ENCODE results near the gene ZDHHC3.
"Not testable (repeated sequence)": the region's sequence is repeated elsewhere in the genome, so short reads cannot be mapped to it uniquely, and the experiment has no call there.

The ZDHHC3 gene

DNA sequence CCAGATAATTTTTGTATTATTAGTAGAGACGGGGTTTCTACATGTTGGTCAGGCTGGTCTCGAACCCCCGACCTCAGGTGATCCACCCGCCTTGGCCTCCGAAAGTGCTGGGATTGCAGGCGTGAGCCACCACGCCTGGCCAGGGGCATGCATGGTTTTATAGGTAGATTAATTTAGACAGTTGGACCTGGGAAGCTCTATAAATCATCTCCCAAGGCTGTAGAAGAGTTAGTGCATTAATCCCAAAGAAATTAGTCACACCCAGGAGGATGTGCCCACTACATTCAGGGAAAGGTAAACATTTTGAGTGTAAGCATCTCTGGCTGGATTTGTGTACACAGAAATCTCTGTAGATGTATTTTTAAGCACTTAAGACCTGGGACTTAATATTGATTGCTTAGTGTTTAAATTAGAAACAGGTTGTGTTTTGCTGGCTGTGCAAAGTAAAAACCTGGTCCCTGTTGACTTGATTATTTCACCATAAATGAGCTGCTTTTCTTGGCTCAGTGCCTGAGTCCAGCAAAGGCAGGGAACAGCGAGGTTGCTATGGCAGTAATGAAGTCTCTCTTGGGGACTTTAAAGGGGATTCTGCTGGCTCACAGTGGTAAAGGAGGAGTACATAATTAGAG lies 19.3 kb upstream of the ZDHHC3 start:
- no peak for DNase-seq (ENCODE audit: low spot score)

DNA sequence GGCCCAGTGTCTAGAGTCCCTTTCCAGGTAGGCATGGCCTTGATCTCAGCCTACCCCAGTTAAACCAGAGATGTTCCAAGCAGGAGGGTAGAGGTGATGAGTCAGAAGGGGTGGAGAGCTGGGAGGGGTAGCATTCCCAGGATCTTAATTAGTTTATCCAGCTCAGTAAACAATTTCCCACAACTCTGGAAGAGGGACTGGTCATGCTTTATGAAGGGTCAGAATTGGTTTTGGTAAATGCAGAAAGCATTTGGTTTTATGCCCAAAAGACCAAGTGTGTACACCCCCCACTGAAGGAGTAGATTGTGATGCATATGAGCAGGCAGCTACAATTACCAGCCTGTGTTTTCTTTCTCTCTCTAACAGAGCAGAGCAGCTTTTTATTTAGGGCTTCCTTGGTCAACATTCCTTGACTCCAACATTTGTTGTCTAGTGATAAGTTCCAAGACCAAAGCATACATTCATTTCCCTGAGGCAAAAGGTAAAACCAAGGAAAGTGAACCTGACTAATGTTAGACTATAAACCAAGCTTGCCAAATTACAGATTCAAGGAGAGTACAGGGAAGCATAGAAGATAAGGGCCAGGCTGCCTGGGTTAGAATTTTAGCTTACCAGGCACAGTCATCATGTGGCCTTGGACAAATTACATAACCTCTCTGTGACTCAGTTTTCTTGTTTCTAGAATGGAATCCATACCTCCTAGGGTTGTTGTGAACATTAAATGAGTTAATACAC lies 17.7 kb upstream of the ZDHHC3 start:
- no peak for DNase-seq (ENCODE audit: low spot score)

DNA sequence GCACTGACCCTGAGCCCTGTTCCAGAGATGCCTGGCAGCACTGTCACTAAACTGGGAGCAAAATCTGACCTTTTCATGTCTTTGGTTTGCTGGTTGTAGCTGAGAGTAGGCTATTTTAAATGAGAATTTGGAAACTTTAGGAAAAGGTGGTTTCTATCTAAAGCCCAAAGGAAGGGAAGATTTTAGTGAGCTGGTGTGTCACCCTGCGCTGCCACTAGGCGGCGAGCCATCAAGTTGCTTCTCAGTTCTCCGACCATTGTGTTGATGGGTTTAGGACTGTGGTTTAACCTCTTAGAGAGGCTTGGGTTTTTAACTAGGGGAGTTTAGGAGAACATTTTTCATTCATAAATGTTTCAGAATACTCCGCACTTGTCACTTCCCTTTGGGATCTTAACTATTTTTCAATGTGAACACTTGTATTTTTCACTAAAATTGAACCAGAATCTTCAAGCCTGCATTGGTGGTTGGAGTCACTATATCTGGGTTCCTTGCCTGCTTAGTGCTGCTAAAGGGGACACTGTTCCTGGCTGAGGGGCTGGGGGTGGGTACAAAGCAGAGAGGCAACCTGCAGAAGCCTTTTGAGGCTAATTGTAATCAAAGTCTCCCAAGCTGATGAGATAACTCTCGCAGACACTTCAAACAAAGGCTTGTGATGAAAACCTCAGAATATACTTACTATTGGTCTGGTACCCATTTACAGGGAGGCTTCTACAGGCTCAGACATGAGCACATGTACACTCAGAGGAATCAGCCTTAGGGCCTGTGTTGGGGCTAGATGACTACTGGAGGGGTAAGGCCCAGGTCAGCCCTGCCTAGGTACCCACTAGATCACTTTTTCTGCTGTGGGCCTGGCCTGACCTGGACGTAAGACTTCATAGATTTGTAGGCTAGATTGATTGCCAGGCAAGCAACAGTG lies 16.8 kb upstream of the ZDHHC3 start:
- peak; percentile 18 for DNase-seq (ENCODE audit: low spot score)

DNA sequence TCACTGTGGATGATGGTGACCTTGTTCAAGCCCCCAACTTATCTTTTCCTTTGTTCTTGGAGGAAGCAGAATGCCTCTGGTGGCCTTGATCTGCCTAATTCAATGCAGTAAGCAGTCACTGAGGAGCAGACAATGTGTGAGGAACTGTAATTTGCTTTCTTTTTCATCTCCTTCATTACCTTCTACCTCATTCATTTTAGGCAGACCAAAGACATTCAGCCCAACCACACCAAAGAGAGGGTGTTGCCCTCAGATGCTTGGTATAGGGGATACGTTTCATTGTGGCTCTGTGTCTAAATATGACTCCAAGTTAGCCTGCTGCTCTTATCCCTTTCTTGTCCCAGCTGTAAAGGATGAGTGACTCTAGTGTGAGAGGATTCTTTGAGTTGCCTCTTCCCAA lies 15.4 kb upstream of the ZDHHC3 start:
- DNase-seq (ENCODE audit: low spot score), result no peak

DNA sequence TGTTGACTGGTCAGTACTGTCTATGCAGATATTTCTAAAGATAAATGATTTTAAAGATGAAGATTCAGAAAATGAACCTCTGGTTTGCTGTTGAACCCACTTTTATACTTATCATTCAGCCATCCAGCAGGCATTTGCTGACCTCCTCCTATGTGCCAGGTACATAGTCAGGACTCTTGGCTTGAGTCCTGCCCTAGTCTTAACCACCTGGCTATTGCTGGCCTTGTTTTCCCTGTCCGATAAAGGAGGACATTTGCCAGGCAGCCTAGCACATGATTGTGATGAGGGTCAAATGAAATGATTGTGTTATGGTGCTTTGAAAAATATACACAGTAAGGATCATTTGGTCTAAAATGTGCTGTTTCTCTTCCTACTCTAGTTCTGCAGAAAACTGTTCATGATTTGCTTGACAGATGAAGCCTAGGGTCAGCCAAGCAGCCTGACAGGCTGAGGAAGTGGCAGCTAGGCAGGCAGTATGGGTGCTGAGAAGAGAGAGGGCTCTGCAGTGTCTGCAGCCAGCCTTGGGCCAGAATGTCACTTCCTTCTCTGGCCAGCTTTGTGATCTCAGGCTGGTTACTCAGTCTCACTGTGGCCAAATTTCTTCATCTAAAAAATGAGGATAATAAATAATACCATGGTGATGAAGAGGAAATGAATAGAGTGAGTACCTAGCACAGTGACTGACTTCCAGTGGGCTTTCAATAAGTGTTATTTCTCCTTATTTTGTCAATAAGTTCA lies 13.8 kb upstream of the ZDHHC3 start:
- no peak for DNase-seq (ENCODE audit: low spot score)

DNA sequence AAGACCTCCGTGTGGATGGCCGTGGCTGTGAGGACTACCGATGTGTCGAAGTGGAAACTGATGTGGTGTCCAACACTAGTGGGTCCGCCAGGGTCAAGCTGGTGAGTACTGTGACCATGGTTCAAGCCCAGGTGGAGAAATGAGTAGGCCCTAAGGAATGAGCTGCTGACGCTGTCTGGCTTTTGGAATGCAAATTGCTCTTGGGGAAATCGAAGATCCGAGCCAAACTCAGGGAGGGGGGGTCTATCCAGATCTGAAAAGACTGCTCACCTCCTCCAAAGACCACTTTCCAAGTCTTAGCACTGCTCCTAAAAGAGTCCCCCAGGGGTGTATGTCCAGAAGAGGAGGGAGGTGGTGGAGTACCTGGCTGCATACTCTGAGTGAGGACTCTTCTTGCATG lies 13.2 kb upstream of the ZDHHC3 start:
- no peak for DNase-seq (ENCODE audit: low spot score)

DNA sequence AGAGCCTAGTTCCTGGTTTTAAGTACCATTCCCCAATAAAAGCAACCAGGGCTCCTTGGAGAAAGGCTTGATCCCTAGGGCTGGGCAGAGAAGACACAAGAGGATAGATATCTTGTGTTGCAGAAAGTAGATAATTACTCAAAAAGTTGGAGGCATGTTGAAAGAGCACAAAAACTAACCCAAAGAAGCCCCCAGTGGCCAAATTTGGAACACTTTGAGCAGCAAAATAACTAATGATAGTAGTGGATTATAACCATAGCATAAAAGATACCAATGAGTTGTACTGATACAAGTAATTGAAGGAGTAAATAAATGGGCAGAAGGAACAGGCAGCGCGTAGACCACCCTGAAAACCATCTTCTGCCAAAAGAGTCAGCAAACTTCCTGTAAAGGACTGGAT lies 12.1 kb upstream of the ZDHHC3 start:
- peak; percentile 37 for DNase-seq (ENCODE audit: low spot score)

GRCh38 chr3:44987332-44987731 lies 11.4 kb upstream of the ZDHHC3 start:
- no peak for DNase-seq (ENCODE audit: low spot score)

DNA sequence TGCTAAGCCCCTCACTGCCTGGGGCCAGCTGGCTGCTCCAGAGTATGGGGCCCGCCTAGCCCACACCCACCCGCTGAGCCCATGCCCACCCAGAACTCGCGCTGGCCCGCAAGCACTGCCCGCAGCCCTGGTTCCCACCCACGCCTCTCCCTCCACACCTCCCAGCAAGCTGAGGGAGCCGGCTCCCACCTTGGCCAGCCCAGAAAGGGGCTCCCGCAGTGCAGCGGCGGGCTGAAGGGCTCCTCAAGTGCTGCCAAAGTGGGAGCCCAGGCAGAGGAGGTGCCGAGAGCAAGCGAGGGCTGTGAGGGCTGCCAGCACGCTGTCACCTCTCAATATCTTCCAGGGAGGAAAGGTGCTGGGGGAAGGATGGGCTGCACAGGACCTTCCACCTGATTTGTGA lies 10.4 kb upstream of the ZDHHC3 start:
- DNase-seq (ENCODE audit: low spot score), result not testable (repeated sequence)

DNA sequence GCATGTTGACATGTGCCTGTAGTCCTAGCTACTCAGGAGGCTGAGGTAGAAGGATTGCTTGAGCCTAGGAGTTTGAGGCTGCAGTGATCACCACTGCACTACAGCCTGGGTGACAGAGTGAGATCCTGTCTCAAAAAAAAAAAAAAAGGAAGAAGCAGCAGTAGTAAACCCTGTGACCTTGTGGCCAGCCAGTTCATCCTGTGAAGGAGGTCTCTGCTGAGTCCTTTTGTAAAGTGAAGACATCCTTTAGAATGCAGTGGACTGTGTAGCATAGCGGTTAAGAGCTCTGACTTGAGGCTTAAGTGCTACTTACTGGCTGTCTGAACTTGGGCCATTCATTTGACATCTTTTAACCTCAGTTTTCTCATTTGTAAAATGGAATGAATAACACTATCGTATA lies 8.4 kb upstream of the ZDHHC3 start:
- no peak for DNase-seq (ENCODE audit: low spot score)

- no peak for DNase-seq (ENCODE audit: low spot score)
Measured at GRCh38 chr3:44983484-44983941, 7.5 kb upstream of the ZDHHC3 start.

DNA sequence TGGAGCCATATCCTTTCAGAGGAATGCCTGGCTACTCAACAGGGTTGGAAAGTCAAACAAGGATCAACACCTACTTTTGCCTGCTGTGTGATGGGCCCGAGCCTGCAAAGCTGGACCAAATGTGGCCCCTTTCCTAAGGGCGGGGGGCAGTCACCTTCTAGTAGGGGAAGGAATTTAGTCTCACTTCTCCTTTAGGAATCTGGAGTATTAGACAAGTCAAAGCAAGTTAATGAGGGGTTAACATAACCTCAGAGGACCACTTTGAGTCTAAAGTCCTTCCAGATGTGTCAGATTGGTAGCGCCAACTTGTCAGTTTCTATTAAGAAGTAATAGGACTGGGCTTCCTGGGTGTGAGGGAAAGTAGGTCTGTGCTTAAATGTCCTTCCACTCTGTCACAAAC lies 6.8 kb upstream of the ZDHHC3 start:
- DNase-seq (ENCODE audit: low spot score), result no peak

DNA sequence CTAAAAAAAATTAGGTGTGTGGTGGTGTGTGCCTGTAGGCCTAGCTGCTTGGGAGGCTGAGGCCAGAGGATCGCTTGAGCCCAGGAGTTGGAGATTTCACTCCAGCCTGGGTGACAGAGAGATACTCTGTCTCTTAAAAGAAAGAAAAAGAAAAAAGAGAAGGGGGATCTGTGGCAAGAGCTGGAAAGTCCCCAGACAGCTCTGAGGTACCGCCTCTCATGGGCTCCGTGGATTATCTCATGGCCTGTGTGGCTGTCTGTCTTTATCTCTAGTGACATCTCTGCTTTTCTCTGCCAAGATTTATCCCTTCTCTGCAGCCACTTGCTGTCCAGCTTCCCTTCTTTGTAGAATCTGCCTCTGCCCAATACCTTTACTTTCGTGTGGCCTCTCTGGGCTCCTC lies 5.8 kb upstream of the ZDHHC3 start:
- no peak for DNase-seq (ENCODE audit: low spot score)

GRCh38 chr3:44981220-44981619 lies 5.2 kb upstream of the ZDHHC3 start:
- no peak for DNase-seq (ENCODE audit: low spot score)

DNA sequence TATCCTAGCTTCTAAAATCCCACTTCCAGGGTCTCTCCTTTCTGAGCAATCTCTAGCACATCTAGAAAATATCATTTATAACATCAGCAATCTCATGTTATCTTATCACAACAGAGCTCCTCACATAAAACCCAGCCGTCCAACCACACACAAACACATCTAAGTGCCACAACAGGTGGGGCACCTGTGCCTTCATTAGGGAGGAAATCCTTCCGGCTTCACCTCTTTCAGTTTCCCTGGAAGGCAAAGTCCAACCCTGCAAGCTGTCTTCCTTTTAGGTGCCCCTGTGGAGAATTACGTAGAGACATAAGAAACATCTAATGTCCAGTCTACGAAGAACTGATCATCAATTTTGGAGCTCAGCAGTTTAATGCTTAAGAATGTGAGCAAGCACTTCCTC lies 1.6 kb downstream of the ZDHHC3 start:
- DNase-seq (ENCODE audit: low spot score), result no peak

GRCh38 chr3:44970926-44971490 lies 5.0 kb downstream of the ZDHHC3 start:
- DNase-seq (ENCODE audit: low spot score), result no peak

DNA sequence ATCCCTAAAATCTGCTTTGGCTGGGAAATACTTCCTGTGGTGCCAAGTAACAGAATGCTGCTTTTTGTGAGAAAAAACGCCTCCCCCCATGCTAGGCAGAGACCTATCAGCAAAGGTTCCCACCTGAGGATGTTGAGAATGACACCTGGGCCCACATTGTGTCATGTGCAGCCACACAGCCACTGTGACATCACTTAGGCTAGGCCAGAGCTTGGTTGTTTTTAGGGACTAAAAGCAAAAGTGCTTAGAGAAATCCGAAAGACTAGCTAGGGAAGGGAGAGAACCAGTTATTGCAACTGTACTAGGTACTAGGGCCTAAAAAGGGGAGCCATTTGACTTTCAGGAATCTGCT lies 6.2 kb downstream of the ZDHHC3 start:
- DNase-seq (ENCODE audit: low spot score), result no peak

DNA sequence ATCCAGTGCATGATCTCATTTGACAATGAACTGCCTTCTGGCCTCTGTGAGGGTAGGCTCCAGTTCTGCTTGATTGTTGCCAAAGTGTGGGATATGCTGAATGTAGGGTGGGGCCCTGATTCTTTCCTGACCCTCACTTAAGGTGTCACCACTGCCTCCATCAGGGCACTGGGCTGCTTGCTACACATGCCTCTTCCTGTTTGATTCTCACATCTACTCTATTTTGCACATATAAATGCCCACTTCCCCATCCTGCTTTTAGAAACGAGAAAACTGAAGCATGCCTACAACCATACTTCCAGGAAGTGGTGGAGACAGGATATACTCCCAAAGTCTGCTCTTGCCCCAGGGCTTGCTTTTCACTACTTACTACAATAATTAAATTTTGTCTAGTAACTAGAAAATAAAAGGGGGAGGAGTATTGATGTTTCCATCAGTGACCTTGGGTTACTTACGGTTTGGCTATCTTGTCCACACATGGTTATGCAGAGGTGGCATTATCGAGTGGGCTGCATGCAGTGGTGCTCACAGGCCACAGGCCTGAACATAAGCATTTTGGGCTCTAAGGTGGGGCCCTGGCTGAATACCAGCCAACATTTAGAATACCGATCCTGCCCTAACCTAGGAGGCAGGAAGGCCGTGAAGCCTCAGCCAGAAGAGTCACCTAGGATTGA lies 6.7 kb downstream of the ZDHHC3 start:
- DNase-seq (ENCODE audit: low spot score), result peak; percentile 39

GRCh38 chr3:44968447-44968858 lies 7.5 kb downstream of the ZDHHC3 start:
- no peak for DNase-seq (ENCODE audit: low spot score)

DNA sequence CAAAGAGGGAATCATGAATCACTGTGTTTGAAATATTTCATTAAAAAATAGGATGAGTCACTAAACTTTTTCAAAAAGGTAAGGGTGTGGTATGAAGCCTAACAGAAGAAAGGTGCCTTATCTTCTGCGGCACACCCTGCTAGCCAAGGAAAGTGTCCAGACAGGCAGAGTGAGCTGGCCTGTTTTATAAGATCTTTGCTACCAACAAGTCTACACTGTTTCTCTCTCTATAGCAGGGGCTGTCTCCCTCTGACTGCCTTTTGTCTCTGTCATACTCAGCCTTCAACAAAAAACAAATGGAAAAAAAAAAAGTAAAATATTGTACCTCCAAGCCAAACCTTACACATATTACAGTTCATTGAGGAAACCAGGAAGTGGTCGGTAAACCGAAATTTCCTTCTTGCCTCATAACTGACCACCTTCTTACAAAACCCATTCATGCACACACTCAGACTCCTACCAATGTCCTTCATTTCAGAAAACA lies 9.1 kb downstream of the ZDHHC3 start:
- no peak for DNase-seq (ENCODE audit: low spot score)

- DNase-seq (ENCODE audit: low spot score), result no peak
Measured at GRCh38 chr3:44965165-44965564, 10.8 kb downstream of the ZDHHC3 start.

Data from germinal center (tissue), 1 donor.